HCT116 (cell line): ENCODE results near the gene GLIPR2. TPM values are rescaled to one million over a fixed set of nuclear protein-coding genes. Genes with fewer than 3 reads are reported as not detected.

Source experiments
- ATAC-seq: fragments of 200-7000 bp; cut with Tn5 transposase; 2 replicates; pipeline ENCODE4 v1.9.1; 2020; ENCODE audit warnings: mild to moderate bottlenecking, moderate library complexity
- BruUV-seq: library from RNA; stranded (reverse); fragments of 400-500 nt; replicated peaks from 2 replicates; lab custom pipeline; 2021; lab: Mats Ljungman, UMichigan
- CTCF ChIA-PET: fragments of 300-600 bp; sonication (Branson Sonifier 250); formaldehyde crosslinking; loops from one replicate; lab custom pipeline; 2021; ENCODE audit warnings: antibody characterized with exemption; lab: Charles Lee
- POLR2A ChIA-PET: fragments of 300-600, 350-600 bp; sonication (Branson Sonifier 250); formaldehyde crosslinking; loops from one replicate; lab custom pipeline; 2021; ENCODE audit warnings: antibody characterized with exemption; lab: Charles Lee
- RAD21 ChIA-PET, 2 experiments: fragments of 300-600 bp; sonication (Branson Sonifier 250); formaldehyde crosslinking; loops; one replicate each; lab custom pipeline; 2023; ENCODE audit warnings: low total read pairs in 2 of 2; ENCODE audit not compliant: uncharacterized antibody in 2 of 2, unreplicated experiment in 2 of 2, low non-redundant PET in 1 of 2; lab: Charles Lee
- DNase-seq: peaks from one replicate; pipeline ENCODE4 v3.0.0-alpha.2; 2010; ENCODE audit warnings: low read depth, low spot score
- H2AFZ ChIP-seq: fragments of 200-600 bp; shearing (Covaris generic), sonication (generic); 2 replicates; pipeline ENCODE4 v1.6.1; 2017; ENCODE audit warnings: low read depth, mixed run types, mixed read lengths, antibody characterized with exemption, low read length; ENCODE audit not compliant: poor library complexity, severe bottlenecking
- H3K27ac ChIP-seq: 2 replicates; pipeline ENCODE4 v1.5.1; 2012; ENCODE audit warnings: low read depth, low read length
- H3K27me3 ChIP-seq: fragments of 200-600 bp; sonication (generic); 2 replicates; pipeline ENCODE4 v1.6.1; 2016; ENCODE audit warnings: mixed run types, low read length, mixed read lengths; ENCODE audit not compliant: insufficient read depth
- H3K36me3 ChIP-seq, 2 experiments: fragments of 200-500 bp in 1 of 2; fragments of 200-600 bp in 1 of 2; sonication (Bioruptor generic) in 1 of 2; sonication (generic) in 1 of 2; 2 replicates each; pipeline versions ENCODE4 v1.5.1 to v1.6.1; 2014 to 2016; ENCODE audit warnings: low read length in 2 of 2, inconsistent platforms in 1 of 2, mixed read lengths in 1 of 2, mixed run types in 1 of 2; ENCODE audit not compliant: insufficient read depth in 2 of 2, control insufficient read depth in 1 of 2
- H3K4me1 ChIP-seq, 2 experiments: fragments of 200-600 bp in 1 of 2; sonication (generic) in 1 of 2; 2 replicates each; pipeline versions ENCODE4 v1.5.1 to v1.6.1; 2012 to 2017; ENCODE audit warnings: low read length in 2 of 2, inconsistent platforms in 1 of 2, mild to moderate bottlenecking in 1 of 2, mixed read lengths in 1 of 2, mixed run types in 1 of 2, moderate library complexity in 1 of 2; ENCODE audit not compliant: insufficient read depth in 2 of 2, control insufficient read depth in 1 of 2
- H3K4me2 ChIP-seq: fragments of 200-600 bp; sonication (generic); 2 replicates; pipeline ENCODE4 v1.6.1; 2017; ENCODE audit warnings: mixed run types, low read length, mixed read lengths
- H3K4me3 ChIP-seq, 2 experiments: fragments of 200-600 bp in 1 of 2; sonication (generic) in 1 of 2; replicated peaks in 1 of 2; 2 replicates each; pipeline ENCODE4 v1.5.1; 2011 to 2016; ENCODE audit warnings: low read length in 2 of 2, control low read depth in 1 of 2, low read depth in 1 of 2, mild to moderate bottlenecking in 1 of 2, mixed read lengths in 1 of 2, mixed run types in 1 of 2
- H3K79me2 ChIP-seq: fragments of 200-600 bp; sonication (generic); 2 replicates; pipeline ENCODE4 v1.6.1; 2017; ENCODE audit warnings: mild to moderate bottlenecking, mixed run types, low read length, moderate library complexity, mixed read lengths; ENCODE audit not compliant: insufficient read depth
- H3K9ac ChIP-seq: fragments of 200-600 bp; sonication (generic); 2 replicates; pipeline ENCODE4 v1.6.1; 2016; ENCODE audit warnings: low read length, mixed read lengths
- H3K9me2 ChIP-seq: fragments of 200-600 bp; sonication (generic), shearing (Covaris generic); 2 replicates; pipeline ENCODE4 v1.6.1; 2017; ENCODE audit warnings: mixed run types, mild to moderate bottlenecking, moderate library complexity; ENCODE audit not compliant: insufficient read depth
- H3K9me3 ChIP-seq, 2 experiments: fragments of 200-500 bp in 1 of 2; fragments of 200-600 bp in 1 of 2; sonication (Bioruptor generic) in 1 of 2; sonication (generic) in 1 of 2; 2 replicates each; pipeline ENCODE4 v1.6.1; 2014 to 2017; ENCODE audit warnings: low read length in 2 of 2, mixed read lengths in 2 of 2, inconsistent platforms in 1 of 2, low read depth in 1 of 2, mild to moderate bottlenecking in 1 of 2, mixed run types in 1 of 2, moderate library complexity in 1 of 2; ENCODE audit not compliant: control insufficient read depth in 1 of 2, insufficient read depth in 1 of 2
- H4K20me1 ChIP-seq: fragments of 200-600 bp; sonication (generic), shearing (Covaris generic); 2 replicates; pipeline ENCODE4 v1.6.1; 2017; ENCODE audit warnings: mixed run types, mild to moderate bottlenecking, moderate library complexity; ENCODE audit not compliant: insufficient read depth
- CBX3 ChIP-seq: IDR thresholded peaks from 2 replicates; pipeline ENCODE4 v1.6.1; 2012; ENCODE audit warnings: low read depth
- CEBPB ChIP-seq: IDR thresholded peaks from 2 replicates; pipeline ENCODE4 v1.6.1; 2012; ENCODE audit warnings: low read depth
- EZH2 ChIP-seq: fragments of 200-600 bp; sonication (generic); IDR thresholded peaks from 2 replicates; pipeline ENCODE4 v1.6.1; 2017; ENCODE audit warnings: antibody characterized with exemption, mixed run types
- EZH2phosphoT487 ChIP-seq: fragments of 200-600 bp; IDR thresholded peaks from 2 replicates; pipeline ENCODE4 v1.6.1; 2018; ENCODE audit warnings: antibody characterized with exemption, borderline replicate concordance
- FOSL1 ChIP-seq: IDR thresholded peaks from 2 replicates; pipeline ENCODE4 v1.6.1; 2012; ENCODE audit warnings: low read depth
- JUND ChIP-seq: IDR thresholded peaks from 2 replicates; pipeline ENCODE4 v1.6.1; 2012
- RAD21 ChIP-seq: IDR thresholded peaks from 2 replicates; pipeline ENCODE4 v1.6.1; 2012; ENCODE audit warnings: low read depth, mild to moderate bottlenecking
- SIN3A ChIP-seq: IDR thresholded peaks from 2 replicates; pipeline ENCODE4 v1.6.1; 2012; ENCODE audit warnings: low read depth
- SP1 ChIP-seq: IDR thresholded peaks from 2 replicates; pipeline ENCODE4 v1.6.1; 2012; ENCODE audit warnings: low read depth
- SRF ChIP-seq: IDR thresholded peaks from 2 replicates; pipeline ENCODE4 v1.6.1; 2012; ENCODE audit warnings: low read depth
- TCF7L2 ChIP-seq: IDR thresholded peaks from 2 replicates; pipeline ENCODE4 v1.7.0; 2011; ENCODE audit warnings: borderline replicate concordance, inconsistent platforms; ENCODE audit not compliant: insufficient read depth, insufficient read length; ENCODE audit errors: extremely low read depth
- YY1 ChIP-seq: IDR thresholded peaks from 2 replicates; pipeline ENCODE4 v1.6.1; 2011; ENCODE audit warnings: low read length, low read depth, moderate library complexity, mild to moderate bottlenecking; ENCODE audit not compliant: insufficient replicate concordance; ENCODE audit errors: extremely low read depth
- ZBTB33 ChIP-seq: IDR thresholded peaks from 2 replicates; pipeline ENCODE4 v1.6.1; 2011; ENCODE audit warnings: mild to moderate bottlenecking, low read length, moderate library complexity; ENCODE audit not compliant: insufficient replicate concordance; ENCODE audit errors: extremely low read depth
- ZFX ChIP-seq: fragments of 450-650 bp; IDR thresholded peaks from 2 replicates; pipeline ENCODE4 v1.6.1; 2017
- ZNF274 ChIP-seq: fragments of 200-500 bp; sonication (Bioruptor generic); IDR thresholded peaks from 2 replicates; pipeline ENCODE4 v1.6.1; 2014; ENCODE audit warnings: mild to moderate bottlenecking, low read depth, low read length, inconsistent platforms
- intact Hi-C: fragments of 100-400 bp; cut with micrococcal nuclease; formaldehyde crosslinking; loops from 2 replicates; pipeline ENCODE4 v1.10.0; 2022
- total RNA-seq: library from RNA; stranded (reverse); gene quantifications from one replicate; pipeline ENCODE4 v1.2.1, GENCODE V29; 2021; ENCODE audit not compliant: unreplicated experiment
- TF ChIP-seq, protein P1 (sequence below): IDR thresholded peaks from 2 replicates; pipeline ENCODE4 v1.6.1; 2012; ENCODE audit warnings: low read depth
- TF ChIP-seq, protein P2 (sequence below), 3 experiments: fragments of 200-600 bp in 1 of 3; sonication (generic) in 1 of 3; IDR thresholded peaks in 2 of 3; conservative IDR thresholded peaks in 1 of 3; 2 replicates each; pipeline ENCODE4 v1.5.1; 2012 to 2017; ENCODE audit warnings: low read depth in 2 of 3, low read length in 2 of 3, antibody characterized with exemption in 1 of 3, borderline replicate concordance in 1 of 3, control low read depth in 1 of 3, mild to moderate bottlenecking in 1 of 3, mixed read lengths in 1 of 3, mixed run types in 1 of 3, moderate library complexity in 1 of 3; ENCODE audit not compliant: insufficient read depth in 1 of 3
- TF ChIP-seq, protein P3 (sequence below): IDR thresholded peaks from 2 replicates; pipeline ENCODE4 v1.6.1; 2012
- TF ChIP-seq, protein P4 (sequence below): IDR thresholded peaks from 2 replicates; pipeline ENCODE4 v1.6.1; 2012

Gene GLIPR2
- total RNA-seq, 1 experiment from 2014 or later = 14.5 TPM

- Histone ChIP-seq H3K9me3 (no peaks in the 10 kb centered on the region), H3K79me2 (no peaks in the 10 kb centered on the region), H3K4me3 (no peak overlapping the region), H3K4me1 (peaks cover 0 to 22% of the 10 kb centered on the region in 2 experiments; a peak in 1 of 4 replicates), H3K27ac (no peak overlapping the region), H3K4me2 (no peak overlapping the region), H3K9me2 (no peaks in the 10 kb centered on the region), H4K20me1 (no peaks in the 10 kb centered on the region), H3K36me3 (no peaks in the 10 kb centered on the region), H3K9ac (no peak overlapping the region), H3K27me3 (no peaks in the 10 kb centered on the region), H2AFZ (no peak overlapping the region)
- RAD21 ChIA-PET = no interaction called here
- TF ChIP-seq, protein P1, sequence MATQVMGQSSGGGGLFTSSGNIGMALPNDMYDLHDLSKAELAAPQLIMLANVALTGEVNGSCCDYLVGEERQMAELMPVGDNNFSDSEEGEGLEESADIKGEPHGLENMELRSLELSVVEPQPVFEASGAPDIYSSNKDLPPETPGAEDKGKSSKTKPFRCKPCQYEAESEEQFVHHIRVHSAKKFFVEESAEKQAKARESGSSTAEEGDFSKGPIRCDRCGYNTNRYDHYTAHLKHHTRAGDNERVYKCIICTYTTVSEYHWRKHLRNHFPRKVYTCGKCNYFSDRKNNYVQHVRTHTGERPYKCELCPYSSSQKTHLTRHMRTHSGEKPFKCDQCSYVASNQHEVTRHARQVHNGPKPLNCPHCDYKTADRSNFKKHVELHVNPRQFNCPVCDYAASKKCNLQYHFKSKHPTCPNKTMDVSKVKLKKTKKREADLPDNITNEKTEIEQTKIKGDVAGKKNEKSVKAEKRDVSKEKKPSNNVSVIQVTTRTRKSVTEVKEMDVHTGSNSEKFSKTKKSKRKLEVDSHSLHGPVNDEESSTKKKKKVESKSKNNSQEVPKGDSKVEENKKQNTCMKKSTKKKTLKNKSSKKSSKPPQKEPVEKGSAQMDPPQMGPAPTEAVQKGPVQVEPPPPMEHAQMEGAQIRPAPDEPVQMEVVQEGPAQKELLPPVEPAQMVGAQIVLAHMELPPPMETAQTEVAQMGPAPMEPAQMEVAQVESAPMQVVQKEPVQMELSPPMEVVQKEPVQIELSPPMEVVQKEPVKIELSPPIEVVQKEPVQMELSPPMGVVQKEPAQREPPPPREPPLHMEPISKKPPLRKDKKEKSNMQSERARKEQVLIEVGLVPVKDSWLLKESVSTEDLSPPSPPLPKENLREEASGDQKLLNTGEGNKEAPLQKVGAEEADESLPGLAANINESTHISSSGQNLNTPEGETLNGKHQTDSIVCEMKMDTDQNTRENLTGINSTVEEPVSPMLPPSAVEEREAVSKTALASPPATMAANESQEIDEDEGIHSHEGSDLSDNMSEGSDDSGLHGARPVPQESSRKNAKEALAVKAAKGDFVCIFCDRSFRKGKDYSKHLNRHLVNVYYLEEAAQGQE = no peak
- TF ChIP-seq JUND (no peak), CBX3 (no peak), YY1 (no peak), EZH2phosphoT487 (no peak), ZFX (no peak), TCF7L2 (no peak), CEBPB (no peak), SP1 (no peak), SRF (no peak), FOSL1 (no peak), ZBTB33 (no peak), RAD21 (no peak), SIN3A (no peak), EZH2 (no peak), ZNF274 (no peak)
- TF ChIP-seq, protein P2, sequence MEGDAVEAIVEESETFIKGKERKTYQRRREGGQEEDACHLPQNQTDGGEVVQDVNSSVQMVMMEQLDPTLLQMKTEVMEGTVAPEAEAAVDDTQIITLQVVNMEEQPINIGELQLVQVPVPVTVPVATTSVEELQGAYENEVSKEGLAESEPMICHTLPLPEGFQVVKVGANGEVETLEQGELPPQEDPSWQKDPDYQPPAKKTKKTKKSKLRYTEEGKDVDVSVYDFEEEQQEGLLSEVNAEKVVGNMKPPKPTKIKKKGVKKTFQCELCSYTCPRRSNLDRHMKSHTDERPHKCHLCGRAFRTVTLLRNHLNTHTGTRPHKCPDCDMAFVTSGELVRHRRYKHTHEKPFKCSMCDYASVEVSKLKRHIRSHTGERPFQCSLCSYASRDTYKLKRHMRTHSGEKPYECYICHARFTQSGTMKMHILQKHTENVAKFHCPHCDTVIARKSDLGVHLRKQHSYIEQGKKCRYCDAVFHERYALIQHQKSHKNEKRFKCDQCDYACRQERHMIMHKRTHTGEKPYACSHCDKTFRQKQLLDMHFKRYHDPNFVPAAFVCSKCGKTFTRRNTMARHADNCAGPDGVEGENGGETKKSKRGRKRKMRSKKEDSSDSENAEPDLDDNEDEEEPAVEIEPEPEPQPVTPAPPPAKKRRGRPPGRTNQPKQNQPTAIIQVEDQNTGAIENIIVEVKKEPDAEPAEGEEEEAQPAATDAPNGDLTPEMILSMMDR (IDR thresholded peaks at IDR 0.05 in 2 of 3, conservative IDR thresholded peaks at IDR 0.05 in 1 of 3; ENCODE audit: borderline replicate concordance in 1 of 3, insufficient read depth in 1 of 3, low read depth in 2 of 3, low read length in 2 of 3) = no peak
- TF ChIP-seq, protein P3, sequence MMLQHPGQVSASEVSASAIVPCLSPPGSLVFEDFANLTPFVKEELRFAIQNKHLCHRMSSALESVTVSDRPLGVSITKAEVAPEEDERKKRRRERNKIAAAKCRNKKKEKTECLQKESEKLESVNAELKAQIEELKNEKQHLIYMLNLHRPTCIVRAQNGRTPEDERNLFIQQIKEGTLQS = no peak
- TF ChIP-seq, protein P4, sequence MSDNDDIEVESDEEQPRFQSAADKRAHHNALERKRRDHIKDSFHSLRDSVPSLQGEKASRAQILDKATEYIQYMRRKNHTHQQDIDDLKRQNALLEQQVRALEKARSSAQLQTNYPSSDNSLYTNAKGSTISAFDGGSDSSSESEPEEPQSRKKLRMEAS = no peak
- no TSS peak for BruUV-seq
- POLR2A ChIA-PET = no interaction called here
- ATAC-seq = no peak
- CTCF ChIA-PET = no interaction called here
- no peak for DNase-seq
- intact Hi-C loops = no loop called here
These were observed 25.7 kb downstream of the GLIPR2 start for GRCh38 chr9:36162211-36162738.
